ENCODE data around the gene ARHGAP26.

DNA sequence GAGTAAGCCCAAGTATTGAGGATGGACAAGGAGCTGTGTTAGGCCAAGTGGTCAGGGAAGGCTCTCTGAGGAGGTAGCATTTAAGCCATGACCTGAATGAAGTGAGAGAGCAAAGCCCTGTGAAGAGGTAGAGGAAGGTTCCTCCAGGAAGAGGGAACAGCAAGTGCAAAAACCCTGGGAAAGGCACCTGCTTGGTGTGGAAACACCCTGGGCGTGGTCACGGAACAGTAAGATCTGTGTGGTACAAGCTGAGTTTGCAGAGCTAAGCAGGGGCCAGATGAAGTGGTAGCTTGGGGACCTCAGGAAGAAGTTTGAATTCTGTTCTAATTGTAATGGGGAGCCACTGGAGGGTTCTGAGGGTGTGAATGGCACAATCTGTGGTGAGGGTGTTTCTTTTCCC lies 310.2 kb downstream of the ARHGAP26 start:
- TF ChIP-seq, protein P1, sequence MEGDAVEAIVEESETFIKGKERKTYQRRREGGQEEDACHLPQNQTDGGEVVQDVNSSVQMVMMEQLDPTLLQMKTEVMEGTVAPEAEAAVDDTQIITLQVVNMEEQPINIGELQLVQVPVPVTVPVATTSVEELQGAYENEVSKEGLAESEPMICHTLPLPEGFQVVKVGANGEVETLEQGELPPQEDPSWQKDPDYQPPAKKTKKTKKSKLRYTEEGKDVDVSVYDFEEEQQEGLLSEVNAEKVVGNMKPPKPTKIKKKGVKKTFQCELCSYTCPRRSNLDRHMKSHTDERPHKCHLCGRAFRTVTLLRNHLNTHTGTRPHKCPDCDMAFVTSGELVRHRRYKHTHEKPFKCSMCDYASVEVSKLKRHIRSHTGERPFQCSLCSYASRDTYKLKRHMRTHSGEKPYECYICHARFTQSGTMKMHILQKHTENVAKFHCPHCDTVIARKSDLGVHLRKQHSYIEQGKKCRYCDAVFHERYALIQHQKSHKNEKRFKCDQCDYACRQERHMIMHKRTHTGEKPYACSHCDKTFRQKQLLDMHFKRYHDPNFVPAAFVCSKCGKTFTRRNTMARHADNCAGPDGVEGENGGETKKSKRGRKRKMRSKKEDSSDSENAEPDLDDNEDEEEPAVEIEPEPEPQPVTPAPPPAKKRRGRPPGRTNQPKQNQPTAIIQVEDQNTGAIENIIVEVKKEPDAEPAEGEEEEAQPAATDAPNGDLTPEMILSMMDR (conservative IDR thresholded peaks at IDR 0.05 in 1 of 2, IDR thresholded peaks at IDR 0.05 in 1 of 2; ENCODE audit: low read depth in 1 of 2, low read length in 2 of 2), result no peak
- TF ChIP-seq EZH2 (IDR thresholded peaks at IDR 0.05; ENCODE audit: low read length, missing control alignments), result no peak
